Kidney epithelial cell (primary cell): ENCODE results near the gene RAB37. TPM values are rescaled to one million over a fixed set of nuclear protein-coding genes. Genes with fewer than 3 reads are reported as not detected.
A peak's percentile ranks its signal among the peaks of the same experiment; 100 is the strongest.

ENCODE experiments used
- DNase-seq: peaks from one replicate; pipeline ENCODE4 v3.0.0-alpha.2; 2010; ENCODE audit warnings: low read depth
- H3K27me3 ChIP-seq: 2 replicates; pipeline ENCODE4 v1.6.0; 2011; ENCODE audit warnings: low read length; ENCODE audit not compliant: control insufficient read depth, insufficient read depth
- H3K36me3 ChIP-seq: 2 replicates; pipeline ENCODE4 v1.5.1; 2011; ENCODE audit warnings: low read length; ENCODE audit not compliant: control insufficient read depth, insufficient read depth
- H3K4me3 ChIP-seq: 2 replicates; pipeline ENCODE4 v1.5.1; 2011; ENCODE audit warnings: low read depth, mild to moderate bottlenecking, control low read depth, low read length
- total RNA-seq: library from RNA; depleted of rRNA; stranded (reverse); fragments of >200 nt; gene quantifications from 2 replicates; pipeline ENCODE4 v1.2.3, GENCODE V29; 2015
- TF ChIP-seq, protein P1 (sequence below): IDR thresholded peaks from 2 replicates; pipeline ENCODE4 v1.5.1; 2011; ENCODE audit warnings: mild to moderate bottlenecking, moderate library complexity, low read length, control low read depth, inconsistent platforms; ENCODE audit not compliant: insufficient read depth, poor library complexity, severe bottlenecking

RAB37 gene
- total RNA-seq, 1 donor from 2014 or later: not detected

DNA sequence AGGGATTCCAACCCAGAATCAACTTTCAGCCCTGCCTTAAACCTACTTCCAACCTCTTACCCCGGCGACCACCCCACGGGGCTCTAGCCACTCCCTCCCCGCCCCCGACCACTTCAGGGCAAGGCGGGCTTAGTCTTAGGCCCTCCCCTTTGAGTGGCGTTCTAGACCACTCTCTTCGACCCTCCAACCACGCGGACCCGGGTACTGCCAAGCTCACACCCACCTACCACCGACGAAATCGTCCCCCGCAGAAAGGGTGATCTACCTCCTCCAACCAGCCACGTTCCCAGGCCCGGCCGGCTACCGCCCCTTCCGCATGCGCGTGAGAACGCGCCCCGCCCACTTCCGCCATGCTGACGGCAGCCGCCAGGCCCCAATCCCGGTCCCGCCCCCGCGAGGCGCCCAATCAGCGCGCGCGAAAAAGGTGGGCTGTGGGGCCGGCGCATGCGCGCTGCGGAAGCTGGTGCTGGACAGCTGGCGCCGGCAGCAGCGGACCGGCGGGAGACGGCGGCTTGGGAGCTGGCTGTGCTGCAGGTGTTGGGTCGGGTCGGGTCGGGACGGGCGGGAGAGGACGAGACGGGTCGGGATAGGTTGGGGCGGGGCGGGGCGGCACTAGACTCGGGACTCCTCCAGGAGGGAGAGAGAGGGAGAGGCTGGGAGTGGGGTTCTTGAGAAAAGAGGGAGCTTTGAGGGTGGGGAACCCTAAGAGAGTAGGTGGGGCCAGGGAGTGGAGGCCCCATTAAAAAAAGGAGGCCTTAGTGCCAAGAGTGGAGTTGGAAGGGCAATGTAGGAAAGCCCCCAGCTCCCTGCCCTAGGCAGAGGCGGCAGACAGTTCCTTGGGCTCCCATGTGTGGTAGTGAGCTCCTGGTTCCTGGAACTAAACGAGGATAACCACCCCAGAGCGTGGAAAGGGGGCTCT lies 39.2 kb downstream of the RAB37 start, which contains the start of gene NAT9:
NAT9 (minus strand) TSS at position 302 of the 919 bp plus-strand sequence. CDS start 647 bp downstream, outside the sequence.
- TF ChIP-seq, protein P1, sequence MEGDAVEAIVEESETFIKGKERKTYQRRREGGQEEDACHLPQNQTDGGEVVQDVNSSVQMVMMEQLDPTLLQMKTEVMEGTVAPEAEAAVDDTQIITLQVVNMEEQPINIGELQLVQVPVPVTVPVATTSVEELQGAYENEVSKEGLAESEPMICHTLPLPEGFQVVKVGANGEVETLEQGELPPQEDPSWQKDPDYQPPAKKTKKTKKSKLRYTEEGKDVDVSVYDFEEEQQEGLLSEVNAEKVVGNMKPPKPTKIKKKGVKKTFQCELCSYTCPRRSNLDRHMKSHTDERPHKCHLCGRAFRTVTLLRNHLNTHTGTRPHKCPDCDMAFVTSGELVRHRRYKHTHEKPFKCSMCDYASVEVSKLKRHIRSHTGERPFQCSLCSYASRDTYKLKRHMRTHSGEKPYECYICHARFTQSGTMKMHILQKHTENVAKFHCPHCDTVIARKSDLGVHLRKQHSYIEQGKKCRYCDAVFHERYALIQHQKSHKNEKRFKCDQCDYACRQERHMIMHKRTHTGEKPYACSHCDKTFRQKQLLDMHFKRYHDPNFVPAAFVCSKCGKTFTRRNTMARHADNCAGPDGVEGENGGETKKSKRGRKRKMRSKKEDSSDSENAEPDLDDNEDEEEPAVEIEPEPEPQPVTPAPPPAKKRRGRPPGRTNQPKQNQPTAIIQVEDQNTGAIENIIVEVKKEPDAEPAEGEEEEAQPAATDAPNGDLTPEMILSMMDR: no peak
- H3K27me3 ChIP-seq: no peaks in the 10 kb centered on the region
- H3K4me3 ChIP-seq: peak within 1 kb of the TSS; percentile 59
- peak; percentile 67 for DNase-seq
- peaks cover 2% of the 10 kb centered on the region for H3K36me3 ChIP-seq

DNA sequence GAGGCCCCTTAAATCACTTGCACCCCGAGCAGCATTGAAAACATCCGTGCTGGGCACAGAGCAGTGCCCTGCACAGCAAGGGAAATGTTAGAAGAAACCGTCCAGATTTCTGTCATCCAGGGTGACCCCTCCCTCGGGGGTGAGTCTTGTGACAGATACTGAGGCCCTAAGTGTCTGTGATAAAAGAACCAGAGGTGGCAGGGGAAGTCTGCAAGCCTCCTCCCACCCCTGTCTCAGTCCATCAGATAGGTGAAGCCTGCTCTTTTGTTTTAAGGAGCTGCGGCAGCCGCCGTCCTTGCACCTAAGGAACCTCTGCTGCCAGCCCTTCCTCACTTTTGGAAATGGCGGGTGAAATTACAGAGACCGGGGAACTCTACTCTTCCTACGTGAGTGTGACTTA lies 39.9 kb downstream of the RAB37 start:
- Histone ChIP-seq H3K36me3 (peaks cover 2% of the 10 kb centered on the region), H3K27me3 (no peaks in the 10 kb centered on the region), H3K4me3 (peak overlapping the region; percentile 59)
- TF ChIP-seq, protein P1: no peak
- no peak for DNase-seq

DNA sequence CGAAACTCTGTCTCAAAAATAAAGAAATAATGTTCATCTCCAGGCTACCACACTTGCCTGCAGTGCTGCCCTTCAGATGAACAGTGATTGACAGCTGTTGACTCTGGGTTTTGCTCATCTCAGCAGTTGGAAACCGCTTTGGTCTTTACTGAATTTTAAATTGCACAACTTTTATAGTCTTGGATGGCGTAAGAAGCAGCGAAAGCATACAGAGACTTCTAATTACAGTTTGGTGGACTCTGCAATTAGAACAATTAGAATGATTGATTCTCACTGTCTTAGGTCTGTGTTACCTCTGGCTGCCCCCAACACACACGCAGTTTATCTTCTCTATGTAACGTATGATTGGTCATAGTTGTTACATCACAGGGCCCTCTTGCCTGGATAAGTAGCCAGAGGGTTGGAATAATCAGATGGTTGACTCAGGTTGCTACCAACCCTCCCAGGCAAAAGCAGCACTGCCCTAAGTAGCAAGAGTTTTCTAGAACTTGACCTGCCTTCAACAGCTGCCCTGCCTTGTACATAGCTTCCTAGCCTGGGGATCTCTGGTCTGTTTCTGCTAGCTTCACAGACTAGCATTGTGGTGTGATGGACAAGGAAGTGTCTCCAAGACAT lies 41.0 kb downstream of the RAB37 start:
- H3K27me3 ChIP-seq: no peaks in the 10 kb centered on the region
- H3K4me3 ChIP-seq: no peak overlapping the region
- TF ChIP-seq, protein P1: no peak
- no peaks in the 10 kb centered on the region for H3K36me3 ChIP-seq
- DNase-seq: no peak

DNA sequence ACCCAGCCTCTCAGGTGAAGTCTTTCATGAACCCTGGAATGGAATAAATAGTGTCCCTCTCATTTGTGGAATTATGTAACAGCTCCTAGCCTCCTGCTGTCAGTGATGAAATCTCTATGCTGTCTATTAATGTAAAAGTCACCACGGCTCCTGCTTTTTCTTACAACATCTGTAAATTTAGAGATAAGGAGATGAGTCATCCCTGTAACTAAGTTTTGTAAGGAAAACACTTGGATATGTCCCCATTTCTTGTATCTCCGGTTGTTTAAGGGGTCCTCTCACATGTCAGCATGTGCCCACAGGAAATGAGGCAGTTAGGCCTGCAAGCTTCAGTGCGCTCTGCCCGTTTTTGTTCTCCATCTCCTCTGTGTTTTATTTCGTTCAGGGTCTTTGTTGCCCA lies 41.9 kb downstream of the RAB37 start:
- no peaks in the 10 kb centered on the region for H3K27me3 ChIP-seq
- TF ChIP-seq, protein P1: no peak
- H3K36me3 ChIP-seq: no peaks in the 10 kb centered on the region
- no peak overlapping the region for H3K4me3 ChIP-seq
- DNase-seq: no peak

DNA sequence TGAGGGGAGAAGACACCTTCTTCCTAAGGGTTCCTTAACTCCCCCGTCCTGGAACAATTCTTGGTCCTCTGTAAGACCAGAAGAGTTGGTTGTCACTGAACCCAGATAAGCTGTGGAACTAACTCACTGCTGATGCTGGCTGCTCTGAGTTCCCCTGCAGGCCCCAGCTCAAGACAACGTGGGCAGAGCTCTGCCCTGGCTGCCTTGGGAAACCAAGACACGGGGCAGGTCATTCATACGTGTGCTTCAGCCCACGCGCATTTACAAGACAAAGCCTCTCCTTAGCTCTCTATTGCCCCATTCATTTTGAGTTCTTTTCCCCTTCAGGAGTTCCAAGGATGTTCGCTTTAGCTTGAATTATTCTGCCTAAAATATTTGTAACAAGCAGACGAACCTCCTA lies 42.4 kb downstream of the RAB37 start:
- TF ChIP-seq, protein P1: no peak
- no peak for DNase-seq
- H3K27me3 ChIP-seq: no peaks in the 10 kb centered on the region
- no peak overlapping the region for H3K4me3 ChIP-seq
- no peaks in the 10 kb centered on the region for H3K36me3 ChIP-seq
